ENCODE data around the gene KRT222.

DNA sequence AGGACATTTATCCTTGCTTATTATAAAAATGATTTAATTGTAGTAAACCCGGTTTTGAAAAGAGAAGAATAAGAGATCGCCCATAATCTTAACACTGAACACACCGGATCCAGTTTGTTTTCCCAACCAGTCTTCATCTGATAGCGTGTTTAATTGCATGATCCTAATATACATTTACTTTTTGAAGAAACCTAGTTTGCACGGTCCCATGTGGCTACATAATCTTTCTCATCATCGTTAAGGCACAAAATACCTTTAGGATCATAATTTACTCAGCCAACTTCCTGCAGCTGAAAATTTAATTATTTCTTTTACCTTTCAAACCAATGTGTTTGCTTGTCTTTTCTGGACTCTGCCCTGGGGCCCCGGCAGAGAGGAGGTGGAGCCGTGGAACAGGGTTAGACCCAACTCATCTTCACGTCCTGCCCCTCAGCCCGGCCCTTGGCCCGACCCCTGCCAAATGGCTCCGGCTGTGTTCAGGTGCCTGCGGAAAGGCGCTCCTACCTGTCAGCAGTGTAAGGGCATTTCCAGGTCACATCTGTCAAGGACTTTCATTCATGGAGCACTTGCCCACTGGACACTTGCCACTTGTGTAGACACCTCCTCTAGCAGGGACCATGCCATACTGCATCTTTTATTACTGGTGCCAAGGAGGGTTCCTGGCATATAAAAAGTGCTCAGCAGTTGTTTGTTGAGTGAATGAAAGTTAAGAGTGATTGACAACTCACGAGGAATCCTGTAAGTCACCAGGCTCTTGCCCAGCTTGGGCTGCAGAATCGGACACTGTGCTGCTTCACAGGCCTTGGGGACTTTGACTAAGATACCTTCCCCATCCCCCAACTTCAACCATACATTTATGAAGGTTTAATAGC is 46.0 kb downstream of the KRT222 start:
- TF ChIP-seq, protein P1, sequence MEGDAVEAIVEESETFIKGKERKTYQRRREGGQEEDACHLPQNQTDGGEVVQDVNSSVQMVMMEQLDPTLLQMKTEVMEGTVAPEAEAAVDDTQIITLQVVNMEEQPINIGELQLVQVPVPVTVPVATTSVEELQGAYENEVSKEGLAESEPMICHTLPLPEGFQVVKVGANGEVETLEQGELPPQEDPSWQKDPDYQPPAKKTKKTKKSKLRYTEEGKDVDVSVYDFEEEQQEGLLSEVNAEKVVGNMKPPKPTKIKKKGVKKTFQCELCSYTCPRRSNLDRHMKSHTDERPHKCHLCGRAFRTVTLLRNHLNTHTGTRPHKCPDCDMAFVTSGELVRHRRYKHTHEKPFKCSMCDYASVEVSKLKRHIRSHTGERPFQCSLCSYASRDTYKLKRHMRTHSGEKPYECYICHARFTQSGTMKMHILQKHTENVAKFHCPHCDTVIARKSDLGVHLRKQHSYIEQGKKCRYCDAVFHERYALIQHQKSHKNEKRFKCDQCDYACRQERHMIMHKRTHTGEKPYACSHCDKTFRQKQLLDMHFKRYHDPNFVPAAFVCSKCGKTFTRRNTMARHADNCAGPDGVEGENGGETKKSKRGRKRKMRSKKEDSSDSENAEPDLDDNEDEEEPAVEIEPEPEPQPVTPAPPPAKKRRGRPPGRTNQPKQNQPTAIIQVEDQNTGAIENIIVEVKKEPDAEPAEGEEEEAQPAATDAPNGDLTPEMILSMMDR (IDR thresholded peaks at IDR 0.05): no peak
- TF ChIP-seq ZFX (IDR thresholded peaks at IDR 0.05; ENCODE audit: borderline replicate concordance): no peak

All from 22Rv1 (cell line).